Myocyte (in vitro differentiated cells): ENCODE measurements around the gene ATP5F1D. TPM values are rescaled to one million over a fixed set of nuclear protein-coding genes. Genes with fewer than 3 reads are reported as not detected.

Experiments used
- DNase-seq: peaks from one replicate; pipeline ENCODE4 v3.0.0-alpha.2; 2012; ENCODE audit warnings: low read depth
- total RNA-seq: library from RNA; depleted of rRNA; stranded (reverse); fragments of >200 nt; gene quantifications from 2 replicates; pipeline ENCODE4 v1.2.3, GENCODE V29; 2014

ATP5F1D gene
- total RNA-seq, 1 donor from 2014 or later = 61.9 TPM

DNA sequence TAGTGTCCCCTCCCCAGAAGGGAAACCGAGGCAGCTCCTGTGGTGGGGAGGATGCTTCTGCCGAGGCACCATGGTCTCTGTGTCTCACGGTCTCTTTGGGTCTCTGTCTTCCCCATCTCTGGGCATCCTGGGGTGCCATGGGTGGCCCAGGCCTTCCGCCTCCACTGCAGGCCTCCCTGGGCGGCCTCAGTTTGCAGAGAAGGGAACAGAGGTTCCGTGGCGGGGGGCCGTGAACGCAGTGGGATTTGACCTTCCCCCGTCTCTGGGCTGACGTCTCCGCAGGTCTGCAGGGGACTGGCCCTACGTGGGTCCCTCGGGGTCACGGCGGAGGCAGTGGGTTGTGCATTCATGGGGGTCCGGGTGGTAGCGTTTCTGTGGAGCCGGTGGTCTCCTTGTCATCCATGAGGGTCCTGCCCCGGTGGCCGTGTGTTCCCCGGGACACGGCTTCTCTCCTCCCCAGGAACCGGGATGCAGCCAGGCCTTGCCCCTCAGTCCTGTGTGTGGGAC lies 48.7 kb downstream of the ATP5F1D start:
- DNase-seq = no peak

DNA sequence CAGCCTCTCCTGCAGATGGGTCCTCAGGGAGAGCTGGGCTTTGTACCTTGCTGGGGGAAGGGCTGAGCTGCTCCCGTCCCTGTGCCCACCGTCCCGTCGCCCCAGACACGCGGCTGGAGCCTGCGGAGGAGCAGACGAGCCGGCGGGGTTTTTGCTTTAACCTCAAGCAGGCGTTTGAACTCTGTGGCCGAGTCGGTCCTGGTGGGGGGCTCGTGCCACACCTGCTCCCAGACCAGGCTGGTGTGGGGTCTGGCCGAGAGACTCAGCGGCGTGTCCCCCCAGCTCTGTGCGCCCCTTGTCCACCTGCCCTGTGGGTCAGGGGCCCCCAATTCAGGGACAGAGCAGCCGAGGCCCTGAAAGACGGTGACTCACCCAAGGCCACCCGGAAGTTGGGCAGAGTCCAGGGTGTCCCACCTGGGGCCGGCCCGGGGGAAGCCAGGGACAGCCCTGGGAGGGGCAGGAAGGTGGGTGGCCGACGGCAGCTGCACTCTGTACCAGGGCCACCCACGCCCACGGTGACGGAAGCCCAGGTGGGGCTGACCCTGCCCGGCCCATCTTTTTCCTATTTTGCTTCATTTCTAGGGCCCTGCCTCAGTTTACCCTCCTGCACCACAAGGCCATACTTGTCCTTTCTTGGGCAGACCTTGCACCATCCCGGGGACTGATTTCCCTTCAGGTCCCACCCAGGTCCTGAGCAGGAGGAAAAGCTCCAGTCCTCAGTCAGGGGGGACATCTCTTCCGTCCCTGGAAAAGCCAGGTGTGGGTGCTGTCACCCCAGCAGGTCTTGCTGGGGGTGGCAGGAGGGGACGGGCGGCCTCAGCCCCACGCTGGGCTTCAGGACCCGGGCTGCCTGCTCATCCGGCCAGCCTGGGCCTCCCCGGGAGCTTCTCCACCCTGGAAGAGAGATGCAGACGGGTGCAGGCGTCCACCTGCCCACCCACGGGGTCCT lies 49.4 kb downstream of the ATP5F1D start:
- no peak for DNase-seq

DNA sequence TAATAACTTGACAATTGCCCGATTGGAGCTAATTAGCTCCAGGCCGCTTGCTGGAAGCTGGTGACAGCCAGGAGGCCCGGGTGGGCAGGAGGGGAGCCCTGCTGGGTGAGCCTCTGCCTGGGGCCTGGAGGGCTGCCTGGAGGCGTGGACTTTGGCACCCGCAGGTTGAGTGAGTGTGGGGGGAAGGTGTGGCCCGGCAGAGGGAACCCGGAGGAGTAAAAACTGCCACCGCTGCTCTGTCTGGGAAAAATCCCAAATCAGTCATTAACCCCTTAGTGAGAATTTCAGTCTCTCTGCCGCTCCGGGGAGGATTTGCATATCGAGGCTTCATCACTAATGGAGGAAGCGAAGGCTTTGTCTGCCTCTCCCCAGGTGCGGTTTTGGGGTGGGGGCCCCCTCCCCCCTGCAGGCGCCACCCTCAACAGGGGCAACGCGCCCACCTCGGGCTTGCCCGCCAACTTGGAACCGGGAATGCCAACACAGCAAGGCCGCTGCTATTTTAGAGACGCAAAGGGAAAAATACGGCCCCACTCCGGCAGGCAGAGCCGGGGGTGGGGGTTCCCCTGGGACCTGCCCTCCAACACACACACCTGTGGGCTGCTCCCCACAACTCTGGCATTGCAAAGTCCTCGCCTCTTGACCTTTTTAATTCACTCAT lies 50.3 kb downstream of the ATP5F1D start:
- DNase-seq = no peak

DNA sequence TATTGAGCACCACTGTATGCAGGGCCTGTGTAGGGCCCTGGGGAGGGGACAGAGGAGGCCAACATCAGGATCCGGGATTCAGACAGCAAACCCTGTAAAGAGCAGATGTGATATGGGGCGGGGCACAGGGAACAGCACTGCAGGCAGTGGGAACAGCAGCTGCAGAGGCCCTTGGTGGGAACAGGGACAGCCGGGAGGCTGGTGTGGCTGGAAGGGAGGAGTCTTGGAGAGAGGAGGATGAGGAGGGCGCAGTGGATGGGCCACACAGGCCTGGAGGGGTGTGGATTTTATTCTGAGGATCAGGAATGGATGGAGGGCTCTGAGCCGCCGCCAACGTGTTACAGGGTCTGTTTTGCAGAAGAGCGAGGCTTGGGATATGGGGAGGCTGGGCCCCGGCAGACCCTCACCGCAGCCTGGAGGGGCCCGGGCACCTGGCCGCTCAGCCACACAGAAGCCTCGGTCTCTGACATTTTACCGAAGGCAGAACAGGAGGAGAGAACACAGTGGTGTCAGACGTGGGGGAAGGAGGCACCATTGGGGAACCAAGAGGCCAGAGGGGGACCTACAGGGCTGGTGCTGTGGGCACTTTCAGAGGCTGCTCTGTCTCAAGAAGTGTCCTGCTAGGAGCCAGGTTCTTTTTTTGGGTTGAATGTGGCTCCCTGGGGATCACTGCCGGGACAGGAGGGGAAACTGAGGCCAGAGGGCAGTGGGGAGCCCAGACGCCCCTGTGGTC lies 51.0 kb downstream of the ATP5F1D start:
- DNase-seq = no peak

DNA sequence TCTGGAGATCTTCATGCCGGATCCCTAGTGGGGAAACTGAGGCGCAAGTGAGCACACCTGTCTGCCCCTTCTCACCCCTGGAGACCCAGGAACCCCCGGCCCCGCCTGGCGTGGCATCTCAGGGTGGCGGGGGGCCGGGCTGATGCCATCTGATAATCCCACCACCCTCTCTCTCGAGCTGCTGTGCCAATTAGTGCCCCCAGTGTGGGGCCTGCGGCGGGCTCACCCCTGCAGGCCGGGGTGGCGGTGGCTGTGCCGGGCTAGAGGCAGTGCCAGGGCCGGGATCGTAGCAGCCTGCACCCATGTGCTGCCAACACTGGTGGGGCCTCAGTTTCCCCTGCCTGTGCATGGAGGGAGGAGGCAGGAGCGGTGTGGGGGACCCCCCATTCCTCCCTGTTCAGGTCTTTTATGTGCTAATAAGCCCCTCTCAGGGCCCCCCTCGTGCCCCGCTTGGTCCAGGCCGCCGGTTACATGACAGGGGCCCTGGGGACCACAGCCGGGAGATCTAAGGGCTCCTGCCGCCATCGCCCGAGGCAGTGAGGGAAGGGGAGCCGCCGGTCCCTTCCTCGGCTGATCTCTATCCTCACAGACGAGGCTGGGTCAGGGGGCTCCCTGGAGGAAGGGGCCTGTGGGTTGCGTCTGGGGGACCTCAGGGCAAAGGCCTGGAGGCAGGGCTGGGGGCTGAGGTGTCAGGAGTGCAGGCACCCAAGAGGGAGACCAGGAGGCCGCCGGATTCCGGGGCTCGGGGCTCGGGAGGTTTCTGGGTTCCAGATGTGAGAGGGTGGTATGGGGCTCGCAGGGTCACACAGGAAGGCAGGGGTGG lies 52.4 kb downstream of the ATP5F1D start:
- DNase-seq = no peak

Other genes with a start within 250 kb of the ATP5F1D start
- 0.05 and 0.16 TPM in 2 replicates for gene GRIN3B, start 241.3 kb upstream of the ATP5F1D start, total RNA-seq
- 182 and 198 TPM in 2 replicates for gene TMEM259, start 220.6 kb upstream of the ATP5F1D start, total RNA-seq
- not detected in 2 replicates for gene RNU6-2, start 220.2 kb upstream of the ATP5F1D start, total RNA-seq
- 88.1 and 92.4 TPM in 2 replicates for gene CNN2, start 215.1 kb upstream of the ATP5F1D start, total RNA-seq
- 41.9 and 43.0 TPM in 2 replicates for gene ABCA7, start 201.6 kb upstream of the ATP5F1D start, total RNA-seq
- 0.21 and 0.68 TPM in 2 replicates for gene ARHGAP45, start 174.6 kb upstream of the ATP5F1D start, total RNA-seq
- 213 and 240 TPM in 2 replicates for gene POLR2E, start 146.4 kb upstream of the ATP5F1D start, total RNA-seq
- gene GPX4, start 137.8 kb upstream of the ATP5F1D start, total RNA-seq = 475 and 493 TPM in 2 replicates
- 23.3 and 25.0 TPM in 2 replicates for gene SBNO2, start 67.5 kb upstream of the ATP5F1D start, total RNA-seq
- 86.3 and 94.9 TPM in 2 replicates for gene STK11, start 36.0 kb upstream of the ATP5F1D start, total RNA-seq
- gene CBARP, start 3.7 kb upstream of the ATP5F1D start, total RNA-seq = 4.0 and 4.8 TPM in 2 replicates
- gene MIDN, start 6.8 kb downstream of the ATP5F1D start, total RNA-seq = 17.2 and 30.6 TPM in 2 replicates
- 441 and 497 TPM in 2 replicates for gene CIRBP, start 27.6 kb downstream of the ATP5F1D start, total RNA-seq
- gene FAM174C, start 33.8 kb downstream of the ATP5F1D start, total RNA-seq = 33.8 and 55.3 TPM in 2 replicates
- gene EFNA2, start 44.1 kb downstream of the ATP5F1D start, total RNA-seq = not detected in 2 replicates
- gene NDUFS7, start 142.2 kb downstream of the ATP5F1D start, total RNA-seq = 104 and 124 TPM in 2 replicates
- gene GAMT, start 159.8 kb downstream of the ATP5F1D start, total RNA-seq = 147 and 191 TPM in 2 replicates
- gene DAZAP1, start 165.8 kb downstream of the ATP5F1D start, total RNA-seq = 48.2 and 61.5 TPM in 2 replicates
- 1,600 and 2,923 TPM in 2 replicates for gene RPS15, start 196.6 kb downstream of the ATP5F1D start, total RNA-seq
- 0.53 and 1.9 TPM in 2 replicates for gene APC2, start 208.4 kb downstream of the ATP5F1D start, total RNA-seq
- 37.6 and 53.1 TPM in 2 replicates for gene C19orf25, start 237.5 kb downstream of the ATP5F1D start, total RNA-seq
- 7.1 and 8.5 TPM in 2 replicates for gene PCSK4, start 248.6 kb downstream of the ATP5F1D start, total RNA-seq
- gene REEP6, start 249.4 kb downstream of the ATP5F1D start, total RNA-seq = 4.3 and 7.4 TPM in 2 replicates